WTC11 (cell line): ENCODE measurements around the gene NR5A1. TPM values are rescaled to one million over a fixed set of nuclear protein-coding genes. Genes with fewer than 3 reads are reported as not detected.
A peak's percentile ranks its signal among the peaks of the same experiment; 100 is the strongest.

Experiments used
- ATAC-seq: fragments of 200-7000 bp; cut with Tn5 transposase; 2 replicates; pipeline ENCODE4 v1.10.0; 2021; ENCODE audit warnings: mild to moderate bottlenecking, moderate library complexity
- CTCF ChIA-PET: fragments of 300-600 bp; sonication (Branson Sonifier 250); formaldehyde crosslinking; loops from one replicate; lab custom pipeline; 2021; ENCODE audit warnings: antibody characterized with exemption; lab: Charles Lee
- POLR2A ChIA-PET: fragments of 350-600 bp; sonication (Branson Sonifier 250); formaldehyde crosslinking; loops from one replicate; lab custom pipeline; 2021; ENCODE audit warnings: antibody characterized with exemption; lab: Charles Lee
- DNase-seq: peaks from one replicate; pipeline ENCODE4 v3.0.0; 2021; ENCODE audit warnings: low spot score
- H3K27ac Mint-ChIP-seq: 2 replicates; pipeline ENCODE4 v1.8.0; 2021; ENCODE audit warnings: mixed read lengths
- H3K27me3 Mint-ChIP-seq: 2 replicates; pipeline ENCODE4 v1.8.0; 2021; ENCODE audit warnings: low read depth, mild to moderate bottlenecking, moderate library complexity, mixed read lengths
- H3K36me3 Mint-ChIP-seq: 2 replicates; pipeline ENCODE4 v1.8.0; 2021; ENCODE audit warnings: mixed read lengths
- H3K4me1 Mint-ChIP-seq: 2 replicates; pipeline ENCODE4 v1.8.0; 2022; ENCODE audit warnings: mixed read lengths
- H3K4me3 Mint-ChIP-seq: 2 replicates; pipeline ENCODE4 v1.8.0; 2021; ENCODE audit warnings: mild to moderate bottlenecking, moderate library complexity, mixed read lengths
- H3K9me3 Mint-ChIP-seq: 2 replicates; pipeline ENCODE4 v1.8.0; 2021; ENCODE audit warnings: mixed read lengths
- ARID4B ChIP-seq: sonication (generic); formaldehyde crosslinking; IDR thresholded peaks from 2 replicates; pipeline ENCODE4 v1.8.0; 2023; ENCODE audit warnings: missing genetic modification reagents, mild to moderate bottlenecking, borderline replicate concordance
- ATF1 ChIP-seq: sonication (generic); formaldehyde crosslinking; IDR thresholded peaks from 2 replicates; pipeline ENCODE4 v1.8.1; 2023; ENCODE audit warnings: mild to moderate bottlenecking, moderate library complexity, missing genetic modification reagents
- FOXJ3 ChIP-seq: sonication (generic); formaldehyde crosslinking; IDR thresholded peaks from 2 replicates; pipeline ENCODE4 v1.9.0; 2021; ENCODE audit warnings: missing genetic modification reagents, mild to moderate bottlenecking, borderline replicate concordance
- FOXP1 ChIP-seq: sonication (generic); formaldehyde crosslinking; IDR thresholded peaks from 2 replicates; pipeline ENCODE4 v1.8.0; 2022; ENCODE audit warnings: missing genetic modification reagents, mild to moderate bottlenecking, moderate library complexity, borderline replicate concordance
- IRF1 ChIP-seq: sonication (generic); formaldehyde crosslinking; IDR thresholded peaks from 2 replicates; pipeline ENCODE4 v1.8.0; 2023; ENCODE audit warnings: missing genetic modification reagents
- KAT7 ChIP-seq: sonication (generic); formaldehyde crosslinking; IDR thresholded peaks from 2 replicates; pipeline ENCODE4 v1.8.1; 2023; ENCODE audit warnings: missing genetic modification reagents, mild to moderate bottlenecking, borderline replicate concordance
- NR3C1 ChIP-seq: sonication (generic); formaldehyde crosslinking; conservative IDR thresholded peaks from 2 replicates; pipeline ENCODE4 v1.8.1; 2023; ENCODE audit warnings: low read depth, mild to moderate bottlenecking, missing genetic modification reagents
- ZNF532 ChIP-seq: fragments of 250-450 bp; sonication (Bioruptor Pico); IDR thresholded peaks from 2 replicates; pipeline ENCODE4 v1.9.0; 2021; ENCODE audit warnings: mild to moderate bottlenecking, borderline replicate concordance
- total RNA-seq: library from RNA; stranded (reverse); gene quantifications from 3 replicates; pipeline ENCODE4 v1.2.3, GENCODE V29; 2021
- TF ChIP-seq, protein P1 (sequence below): sonication (generic); formaldehyde crosslinking; IDR thresholded peaks from 2 replicates; pipeline ENCODE4 v1.8.0; 2022; ENCODE audit warnings: missing genetic modification reagents
- TF ChIP-seq, protein P2 (sequence below): fragments of 250-450 bp; sonication (Bioruptor Pico); IDR thresholded peaks from 2 replicates; pipeline ENCODE4 v1.8.0; 2021; ENCODE audit warnings: mild to moderate bottlenecking

NR5A1 gene
- total RNA-seq, 1 experiment from 2014 or later: 0.77 TPM

DNA sequence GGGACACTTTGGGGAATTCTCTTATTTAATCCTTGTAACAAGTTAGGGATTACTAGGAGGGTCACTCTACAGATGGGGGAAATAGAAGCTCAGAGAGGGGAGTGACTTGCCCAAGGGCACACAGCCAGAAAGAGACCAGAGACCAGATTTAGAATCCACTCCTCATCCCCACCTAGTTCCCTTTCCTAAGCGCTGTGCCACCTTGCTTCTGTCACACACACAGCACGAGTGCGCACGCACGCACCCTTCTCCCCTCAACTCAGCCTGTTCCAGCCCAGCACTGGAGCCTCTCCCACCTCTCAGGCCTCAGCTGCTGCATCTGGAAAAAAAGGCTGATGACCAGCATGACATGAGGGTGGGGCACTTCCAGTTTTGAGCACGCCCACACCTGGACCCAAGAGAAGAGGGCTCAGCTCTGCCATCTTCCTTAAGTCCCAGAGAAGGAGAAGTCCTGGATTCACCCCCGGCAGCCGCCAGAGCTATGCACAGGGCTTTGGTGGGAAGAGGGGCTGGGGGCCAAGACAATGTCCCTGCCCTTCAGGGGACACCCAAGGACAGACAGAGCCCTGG is 18.5 kb downstream of the NR5A1 start (continued):
- TF ChIP-seq ARID4B (CRISPR knock-in tag) (no peak), ZNF532 (CRISPR knock-in tag) (no peak)

GRCh38 chr9:124487260-124488182 is 19.7 kb downstream of the NR5A1 start:
- ChIA-PET POLR2A (no interaction called here), CTCF (interaction anchor here (0.6 to 3.0 kb wide), 8 partner anchors 9 to 848 kb away, joined by 3 to 8 read pairs (median 3); no protein-coding TSS in a partner anchor)
- Mint-ChIP-seq H3K27me3 (peaks cover 3% of the 10 kb centered on the region), H3K4me3 (no peak overlapping the region), H3K27ac (no peak overlapping the region), H3K4me1 (peaks cover 14% of the 10 kb centered on the region), H3K9me3 (no peaks in the 10 kb centered on the region), H3K36me3 (no peaks in the 10 kb centered on the region)
- DNase-seq: no peak
- ATAC-seq: peak; percentile 32
- TF ChIP-seq ATF1 (CRISPR knock-in tag) (no peak), FOXJ3 (CRISPR knock-in tag) (no peak), KAT7 (CRISPR knock-in tag) (no peak), NR3C1 (CRISPR knock-in tag) (no peak), IRF1 (CRISPR knock-in tag) (no peak), FOXP1 (CRISPR knock-in tag) (0 out of 2 replicates have a peak, but pooled peaks have one; percentile 4)
- TF ChIP-seq, protein P1, sequence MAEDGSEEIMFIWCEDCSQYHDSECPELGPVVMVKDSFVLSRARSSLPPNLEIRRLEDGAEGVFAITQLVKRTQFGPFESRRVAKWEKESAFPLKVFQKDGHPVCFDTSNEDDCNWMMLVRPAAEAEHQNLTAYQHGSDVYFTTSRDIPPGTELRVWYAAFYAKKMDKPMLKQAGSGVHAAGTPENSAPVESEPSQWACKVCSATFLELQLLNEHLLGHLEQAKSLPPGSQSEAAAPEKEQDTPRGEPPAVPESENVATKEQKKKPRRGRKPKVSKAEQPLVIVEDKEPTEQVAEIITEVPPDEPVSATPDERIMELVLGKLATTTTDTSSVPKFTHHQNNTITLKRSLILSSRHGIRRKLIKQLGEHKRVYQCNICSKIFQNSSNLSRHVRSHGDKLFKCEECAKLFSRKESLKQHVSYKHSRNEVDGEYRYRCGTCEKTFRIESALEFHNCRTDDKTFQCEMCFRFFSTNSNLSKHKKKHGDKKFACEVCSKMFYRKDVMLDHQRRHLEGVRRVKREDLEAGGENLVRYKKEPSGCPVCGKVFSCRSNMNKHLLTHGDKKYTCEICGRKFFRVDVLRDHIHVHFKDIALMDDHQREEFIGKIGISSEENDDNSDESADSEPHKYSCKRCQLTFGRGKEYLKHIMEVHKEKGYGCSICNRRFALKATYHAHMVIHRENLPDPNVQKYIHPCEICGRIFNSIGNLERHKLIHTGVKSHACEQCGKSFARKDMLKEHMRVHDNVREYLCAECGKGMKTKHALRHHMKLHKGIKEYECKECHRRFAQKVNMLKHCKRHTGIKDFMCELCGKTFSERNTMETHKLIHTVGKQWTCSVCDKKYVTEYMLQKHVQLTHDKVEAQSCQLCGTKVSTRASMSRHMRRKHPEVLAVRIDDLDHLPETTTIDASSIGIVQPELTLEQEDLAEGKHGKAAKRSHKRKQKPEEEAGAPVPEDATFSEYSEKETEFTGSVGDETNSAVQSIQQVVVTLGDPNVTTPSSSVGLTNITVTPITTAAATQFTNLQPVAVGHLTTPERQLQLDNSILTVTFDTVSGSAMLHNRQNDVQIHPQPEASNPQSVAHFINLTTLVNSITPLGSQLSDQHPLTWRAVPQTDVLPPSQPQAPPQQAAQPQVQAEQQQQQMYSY (CRISPR knock-in tag): no peak
- TF ChIP-seq, protein P2, sequence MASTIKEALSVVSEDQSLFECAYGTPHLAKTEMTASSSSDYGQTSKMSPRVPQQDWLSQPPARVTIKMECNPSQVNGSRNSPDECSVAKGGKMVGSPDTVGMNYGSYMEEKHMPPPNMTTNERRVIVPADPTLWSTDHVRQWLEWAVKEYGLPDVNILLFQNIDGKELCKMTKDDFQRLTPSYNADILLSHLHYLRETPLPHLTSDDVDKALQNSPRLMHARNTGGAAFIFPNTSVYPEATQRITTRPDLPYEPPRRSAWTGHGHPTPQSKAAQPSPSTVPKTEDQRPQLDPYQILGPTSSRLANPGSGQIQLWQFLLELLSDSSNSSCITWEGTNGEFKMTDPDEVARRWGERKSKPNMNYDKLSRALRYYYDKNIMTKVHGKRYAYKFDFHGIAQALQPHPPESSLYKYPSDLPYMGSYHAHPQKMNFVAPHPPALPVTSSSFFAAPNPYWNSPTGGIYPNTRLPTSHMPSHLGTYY: no peak
